Keratinocyte (primary cell): ENCODE results near the gene XRRA1. TPM values are rescaled to one million over a fixed set of nuclear protein-coding genes. Genes with fewer than 3 reads are reported as not detected.

Experiments
- DNase-seq: peaks from one replicate; pipeline ENCODE4 v3.0.0-alpha.2; 2011; ENCODE audit warnings: low read depth, missing footprints, low spot score
- FAIRE-seq: peaks from 2 replicates; lab custom pipeline; 2011; peaks lifted over from hg19 to GRCh38; lab: Jason Lieb, UNC
- H2AFZ ChIP-seq: 2 replicates; pipeline ENCODE4 v1.6.0; 2012; ENCODE audit warnings: low read length, control low read depth, inconsistent platforms; ENCODE audit not compliant: control insufficient read depth
- H3K27ac ChIP-seq: 2 replicates; pipeline ENCODE4 v1.5.1; 2011; ENCODE audit warnings: low read length; ENCODE audit not compliant: control insufficient read depth, insufficient read depth
- H3K27me3 ChIP-seq: 3 replicates; pipeline ENCODE4 v1.6.0; 2011; ENCODE audit warnings: low read length; ENCODE audit not compliant: control insufficient read depth, insufficient read depth; ENCODE audit errors: extremely low read depth
- H3K36me3 ChIP-seq, 2 experiments: 2 replicates in 1 of 2; 3 replicates in 1 of 2; pipeline ENCODE4 v1.5.1; 2011; ENCODE audit warnings: low read length in 2 of 2, mild to moderate bottlenecking in 1 of 2; ENCODE audit not compliant: control insufficient read depth in 2 of 2, insufficient read depth in 2 of 2; ENCODE audit errors: extremely low read depth in 1 of 2
- H3K4me1 ChIP-seq: 3 replicates; pipeline ENCODE4 v1.5.1; 2011; ENCODE audit warnings: low read length; ENCODE audit not compliant: control insufficient read depth, insufficient read depth; ENCODE audit errors: extremely low read depth
- H3K4me2 ChIP-seq: 3 replicates; pipeline ENCODE4 v1.6.0; 2011; ENCODE audit warnings: low read depth, low read length; ENCODE audit not compliant: control insufficient read depth, insufficient read depth; ENCODE audit errors: extremely low read depth
- H3K4me3 ChIP-seq, 3 experiments: fragments of 200-600 bp in 1 of 3; sonication (generic) in 1 of 3; 2 replicates in 2 of 3; 3 replicates in 1 of 3; pipeline ENCODE4 v1.5.1; 2011 to 2016; ENCODE audit warnings: low read length in 3 of 3, mild to moderate bottlenecking in 3 of 3, control low read depth in 2 of 3, inconsistent platforms in 1 of 3, low read depth in 1 of 3, mixed read lengths in 1 of 3, mixed run types in 1 of 3, moderate library complexity in 1 of 3; ENCODE audit not compliant: control insufficient read depth in 2 of 3, insufficient read depth in 2 of 3; ENCODE audit errors: extremely low read depth in 1 of 3
- H3K79me2 ChIP-seq: 2 replicates; pipeline ENCODE4 v1.6.0; 2012; ENCODE audit warnings: low read length; ENCODE audit not compliant: control insufficient read depth, insufficient read depth
- H3K9ac ChIP-seq: 3 replicates; pipeline ENCODE4 v1.6.0; 2011; ENCODE audit warnings: low read length; ENCODE audit not compliant: control insufficient read depth, insufficient read depth; ENCODE audit errors: extremely low read depth
- H3K9me1 ChIP-seq: 3 replicates; pipeline ENCODE4 v1.6.0; 2011; ENCODE audit warnings: low read length; ENCODE audit not compliant: control insufficient read depth, insufficient read depth; ENCODE audit errors: extremely low read depth
- H3K9me3 ChIP-seq: 2 replicates; pipeline ENCODE4 v1.5.1; 2012; ENCODE audit warnings: low read depth, low read length; ENCODE audit not compliant: control insufficient read depth
- H4K20me1 ChIP-seq: 3 replicates; pipeline ENCODE4 v1.6.0; 2011; ENCODE audit warnings: low read length; ENCODE audit not compliant: control insufficient read depth, insufficient read depth; ENCODE audit errors: extremely low read depth
- CTCF ChIP-seq, 3 experiments: IDR thresholded peaks in 1 of 3; conservative IDR thresholded peaks in 1 of 3; optimal IDR thresholded peaks in 1 of 3; 2 replicates in 2 of 3; 3 replicates in 1 of 3; pipeline versions ENCODE3 to v1.5.1; 2011; ENCODE audit warnings: low read length in 3 of 3, mild to moderate bottlenecking in 3 of 3, moderate library complexity in 2 of 3, control low read depth in 1 of 3, inconsistent platforms in 1 of 3; ENCODE audit not compliant: insufficient read depth in 2 of 3; ENCODE audit errors: extremely low read depth in 1 of 3
- EZH2 ChIP-seq: IDR thresholded peaks from one replicate; pipeline ENCODE4 v1.6.1; 2012; ENCODE audit warnings: inconsistent platforms, mild to moderate bottlenecking, low read length, moderate library complexity
- dilution Hi-C: fragments of 300-500 bp; cut with MboI; formaldehyde crosslinking; loops from one replicate; pipeline ENCODE4 v1.7.0; 2020; ENCODE audit warnings: low sequenced_read_pairs; ENCODE audit not compliant: extremely low pct_ligation_motif_present
- polyA minus RNA-seq, 3 experiments: library from RNA; depleted of rRNA, polyadenylated mRNA; stranded (reverse); fragments of >200 nt; gene quantifications; 1 replicate in 1 of 3; 2 replicates in 1 of 3; 3 replicates in 1 of 3; pipeline ENCODE4 v1.2.3, GENCODE V29; 2011
- polyA plus RNA-seq, 5 experiments: library from polyadenylated mRNA; depleted of rRNA in 3 of 5; stranded (reverse) in 3 of 5; stranded (forward) in 1 of 5; unstranded in 1 of 5; fragments of >200 nt; gene quantifications; 1 replicate in 1 of 5; 2 replicates in 3 of 5; 3 replicates in 1 of 5; pipeline versions ENCODE4 v1.2.1 to v1.2.3, GENCODE V29; 2011 to 2012; ENCODE audit warnings: missing spikeins in 2 of 5, low read depth in 1 of 5, low replicate concordance in 1 of 5

Gene XRRA1
- polyA plus RNA-seq: 6.5 to 9.2 TPM (median 9.1 TPM) in 3 replicates
- polyA plus RNA-seq (2011; ENCODE audit: low read depth): 3.5 TPM
- 6.0 and 7.3 TPM in 2 replicates for polyA plus RNA-seq (2011; cell fraction: cytosol; rRNA removed)
- 11.6 and 12.3 TPM in 2 replicates for polyA plus RNA-seq (2011; cell fraction: nucleus; rRNA removed)
- polyA plus RNA-seq (2012; ENCODE audit: low replicate concordance): 4.9 and 8.6 TPM in 2 replicates
- 17.5 to 19.7 TPM (median 19.3 TPM) in 3 replicates for polyA minus RNA-seq
- 7.3 TPM for polyA minus RNA-seq (2011; cell fraction: cytosol; rRNA and poly(A)+ RNA removed)
- 10.2 and 24.7 TPM in 2 replicates for polyA minus RNA-seq (2011; cell fraction: nucleus; rRNA and poly(A)+ RNA removed)

- Histone ChIP-seq H3K27ac (peak within 1 kb of the TSS; percentile 93), H3K9me1 (no peaks in the 10 kb centered on the region), H2AFZ (peak within 1 kb of the TSS; percentile 92), H3K4me3 (peak within 1 kb of the TSS; percentile 91 to 98 (median 98)), H3K4me1 (peaks cover 27% of the 10 kb centered on the region), H4K20me1 (no peaks in the 10 kb centered on the region), H3K27me3 (no peaks in the 10 kb centered on the region), H3K4me2 (peak within 1 kb of the TSS; percentile 90), H3K9ac (peak within 1 kb of the TSS; percentile 96), H3K79me2 (peaks cover 56% of the 10 kb centered on the region), H3K9me3 (no peaks in the 10 kb centered on the region), H3K36me3 (peaks cover 0 to 13% of the 10 kb centered on the region in 2 experiments)
- DNase-seq: peak; percentile 94
- no peak for TF ChIP-seq CTCF (optimal IDR thresholded peaks at IDR 0.05 in 1 of 3, IDR thresholded peaks at IDR 0.05 in 1 of 3, conservative IDR thresholded peaks at IDR 0.05 in 1 of 3; ENCODE audit: extremely low read depth in 1 of 3, insufficient read depth in 2 of 3, low read length in 3 of 3)
- TF ChIP-seq EZH2: no peak
- peak; percentile 73 for FAIRE-seq
- dilution Hi-C loops: no loop called here
Measured at GRCh38 chr11:74948898-74949752, at the start of gene XRRA1, which contains the start of gene SPCS2. XRRA1 (minus strand) TSS chr11:74949091; CDS start chr11:74940878, 8,213 bp downstream. SPCS2 (plus strand) TSS chr11:74949266; CDS start chr11:74949286, 20 bp downstream.

DNA sequence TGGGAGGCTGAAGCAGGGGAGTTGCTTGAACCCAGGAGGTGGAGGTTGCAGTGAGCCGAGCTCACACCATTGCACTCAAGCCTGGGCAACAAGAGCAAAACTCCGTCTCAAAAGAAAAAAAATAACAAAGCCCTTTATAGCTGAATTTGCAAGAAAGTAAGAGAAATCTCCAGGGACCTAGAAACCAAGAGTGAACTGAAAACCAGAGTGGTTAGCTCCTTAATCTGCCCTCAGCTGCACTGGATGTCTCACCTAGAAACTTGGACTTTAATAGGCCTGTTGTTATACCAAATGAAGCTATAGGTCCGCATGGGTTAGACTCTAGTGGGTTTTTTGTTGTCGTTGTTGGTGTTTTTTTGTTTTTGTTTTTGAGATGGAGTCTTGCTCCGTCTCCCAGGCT is 44.0 kb upstream of the XRRA1 start:
- Histone ChIP-seq H3K79me2 (peaks cover 19% of the 10 kb centered on the region), H3K4me1 (peaks cover 21% of the 10 kb centered on the region), H3K9ac (no peak overlapping the region), H4K20me1 (no peaks in the 10 kb centered on the region), H3K4me3 (no peak overlapping the region), H3K36me3 (peaks cover 2 to 9% of the 10 kb centered on the region in 2 experiments), H2AFZ (no peak overlapping the region), H3K27ac (no peak overlapping the region), H3K9me1 (no peaks in the 10 kb centered on the region), H3K9me3 (no peaks in the 10 kb centered on the region), H3K4me2 (no peak overlapping the region), H3K27me3 (no peaks in the 10 kb centered on the region)
- no peak for DNase-seq
- dilution Hi-C loops: no loop called here
- FAIRE-seq: no peak
- TF ChIP-seq EZH2 (no peak), CTCF (optimal IDR thresholded peaks at IDR 0.05 in 1 of 3, IDR thresholded peaks at IDR 0.05 in 1 of 3, conservative IDR thresholded peaks at IDR 0.05 in 1 of 3; ENCODE audit: extremely low read depth in 1 of 3, insufficient read depth in 2 of 3, low read length in 3 of 3) (no peak)
